ENCODE data around the gene NOTCH2.
"Not testable (repeated sequence)": the region's sequence is repeated elsewhere in the genome, so short reads cannot be mapped to it uniquely, and the experiment has no call there.

GRCh38 chr1:120092232-120093218 is 23.1 kb upstream of the NOTCH2 start:
- not testable (repeated sequence) for TF ChIP-seq CTCF, POLR2A (IDR thresholded peaks at IDR 0.05)

All from esophagus squamous epithelium (tissue), 4 donors.